WTC11 (cell line): Measurements from ENCODE around the gene UBR2. TPM values are rescaled to one million over a fixed set of nuclear protein-coding genes. Genes with fewer than 3 reads are reported as not detected.

ENCODE experiments used
- ATAC-seq: fragments of 200-7000 bp; cut with Tn5 transposase; 2 replicates; pipeline ENCODE4 v1.10.0; 2021; ENCODE audit warnings: mild to moderate bottlenecking, moderate library complexity
- CTCF ChIA-PET: fragments of 300-600 bp; sonication (Branson Sonifier 250); formaldehyde crosslinking; loops from one replicate; lab custom pipeline; 2021; ENCODE audit warnings: antibody characterized with exemption; lab: Charles Lee
- POLR2A ChIA-PET: fragments of 350-600 bp; sonication (Branson Sonifier 250); formaldehyde crosslinking; loops from one replicate; lab custom pipeline; 2021; ENCODE audit warnings: antibody characterized with exemption; lab: Charles Lee
- DNase-seq: peaks from one replicate; pipeline ENCODE4 v3.0.0; 2021; ENCODE audit warnings: low spot score
- H3K27ac Mint-ChIP-seq: 2 replicates; pipeline ENCODE4 v1.8.0; 2021; ENCODE audit warnings: mixed read lengths
- H3K27me3 Mint-ChIP-seq: 2 replicates; pipeline ENCODE4 v1.8.0; 2021; ENCODE audit warnings: low read depth, mild to moderate bottlenecking, moderate library complexity, mixed read lengths
- H3K36me3 Mint-ChIP-seq: 2 replicates; pipeline ENCODE4 v1.8.0; 2021; ENCODE audit warnings: mixed read lengths
- H3K4me1 Mint-ChIP-seq: 2 replicates; pipeline ENCODE4 v1.8.0; 2022; ENCODE audit warnings: mixed read lengths
- H3K4me3 Mint-ChIP-seq: 2 replicates; pipeline ENCODE4 v1.8.0; 2021; ENCODE audit warnings: mild to moderate bottlenecking, moderate library complexity, mixed read lengths
- H3K9me3 Mint-ChIP-seq: 2 replicates; pipeline ENCODE4 v1.8.0; 2021; ENCODE audit warnings: mixed read lengths
- AR ChIP-seq: fragments of 250-450 bp; sonication (Bioruptor Pico); IDR thresholded peaks from 2 replicates; pipeline ENCODE4 v1.9.0; 2021; ENCODE audit warnings: mild to moderate bottlenecking
- CREM ChIP-seq: sonication (generic); formaldehyde crosslinking; IDR thresholded peaks from 2 replicates; pipeline ENCODE4 v1.8.1; 2022; ENCODE audit warnings: mild to moderate bottlenecking, missing genetic modification reagents, moderate library complexity
- CTCF ChIP-seq: fragments of 200-600 bp; IDR thresholded peaks from 2 replicates; pipeline ENCODE4 v1.8.0; 2022; ENCODE audit warnings: antibody characterized with exemption
- ELF4 ChIP-seq: sonication (generic); formaldehyde crosslinking; IDR thresholded peaks from 2 replicates; pipeline ENCODE4 v1.8.1; 2022; ENCODE audit warnings: low read depth, mild to moderate bottlenecking, moderate library complexity, missing genetic modification reagents
- ERG ChIP-seq: fragments of 250-450 bp; sonication (Bioruptor Pico); IDR thresholded peaks from 2 replicates; pipeline ENCODE4 v1.8.0; 2021; ENCODE audit warnings: mild to moderate bottlenecking
- FOXK1 ChIP-seq: sonication (generic); formaldehyde crosslinking; IDR thresholded peaks from 2 replicates; pipeline ENCODE4 v1.8.0; 2022; ENCODE audit warnings: mild to moderate bottlenecking, moderate library complexity, missing genetic modification reagents
- GABPB1 ChIP-seq: sonication (generic); formaldehyde crosslinking; IDR thresholded peaks from 2 replicates; pipeline ENCODE4 v1.8.1; 2023; ENCODE audit warnings: mild to moderate bottlenecking, missing genetic modification reagents
- JAZF1 ChIP-seq: fragments of 250-450 bp; sonication (Bioruptor Pico); IDR thresholded peaks from 2 replicates; pipeline ENCODE4 v1.9.0; 2021; ENCODE audit warnings: moderate library complexity, mild to moderate bottlenecking, inconsistent platforms
- JUN ChIP-seq: sonication (generic); formaldehyde crosslinking; IDR thresholded peaks from 2 replicates; pipeline ENCODE4 v1.8.0; 2023; ENCODE audit warnings: mild to moderate bottlenecking, missing genetic modification reagents
- NFYB ChIP-seq: sonication (generic); formaldehyde crosslinking; conservative IDR thresholded peaks from 2 replicates; pipeline ENCODE4 v1.8.0; 2022; ENCODE audit warnings: low read depth, missing genetic modification reagents
- NR2C2 ChIP-seq: sonication (generic); formaldehyde crosslinking; IDR thresholded peaks from 2 replicates; pipeline ENCODE4 v1.8.0; 2022; ENCODE audit warnings: mild to moderate bottlenecking, missing genetic modification reagents
- NR3C1 ChIP-seq: sonication (generic); formaldehyde crosslinking; conservative IDR thresholded peaks from 2 replicates; pipeline ENCODE4 v1.8.1; 2023; ENCODE audit warnings: low read depth, mild to moderate bottlenecking, missing genetic modification reagents
- PREB ChIP-seq: sonication (generic); formaldehyde crosslinking; IDR thresholded peaks from 2 replicates; pipeline ENCODE4 v1.8.1; 2022; ENCODE audit warnings: mild to moderate bottlenecking, missing genetic modification reagents, moderate library complexity, borderline replicate concordance
- SMAD4 ChIP-seq: sonication (generic); formaldehyde crosslinking; IDR thresholded peaks from 2 replicates; pipeline ENCODE4 v1.8.0; 2022; ENCODE audit warnings: mild to moderate bottlenecking, missing genetic modification reagents
- SP1 ChIP-seq: sonication (generic); formaldehyde crosslinking; conservative IDR thresholded peaks from 2 replicates; pipeline ENCODE4 v1.8.1; 2022; ENCODE audit warnings: missing genetic modification reagents
- TEAD1 ChIP-seq: sonication (generic); formaldehyde crosslinking; IDR thresholded peaks from 2 replicates; pipeline ENCODE4 v1.8.0; 2022; ENCODE audit warnings: mild to moderate bottlenecking, missing genetic modification reagents
- ZBTB43 ChIP-seq: sonication (generic); formaldehyde crosslinking; IDR thresholded peaks from 2 replicates; pipeline ENCODE4 v1.8.1; 2023; ENCODE audit warnings: mild to moderate bottlenecking, missing genetic modification reagents
- ZNF219 ChIP-seq: sonication (generic); formaldehyde crosslinking; IDR thresholded peaks from 2 replicates; pipeline ENCODE4 v1.8.0; 2023; ENCODE audit warnings: missing genetic modification reagents, mild to moderate bottlenecking, borderline replicate concordance
- ZNF263 ChIP-seq: sonication (generic); formaldehyde crosslinking; IDR thresholded peaks from 2 replicates; pipeline ENCODE4 v1.8.1; 2022; ENCODE audit warnings: low read depth, mild to moderate bottlenecking, moderate library complexity, missing genetic modification reagents
- ZNF281 ChIP-seq: sonication (generic); formaldehyde crosslinking; IDR thresholded peaks from 2 replicates; pipeline ENCODE4 v1.8.0; 2023; ENCODE audit warnings: mild to moderate bottlenecking, missing genetic modification reagents
- total RNA-seq: library from RNA; stranded (reverse); gene quantifications from 3 replicates; pipeline ENCODE4 v1.2.3, GENCODE V29; 2021

Gene UBR2
- total RNA-seq, 1 experiment from 2014 or later: 18.8 TPM

GRCh38 chr6:42709871-42710270 lies 146.0 kb downstream of the UBR2 start (continued):
- TF ChIP-seq AR (CRISPR knock-in tag) (no peak), ZNF219 (CRISPR knock-in tag) (no peak), ELF4 (CRISPR knock-in tag) (no peak), JAZF1 (CRISPR knock-in tag) (no peak)

GRCh38 chr6:42710316-42710715 lies 146.5 kb downstream of the UBR2 start:
- H3K27ac Mint-ChIP-seq: no peak overlapping the region
- H3K27me3 Mint-ChIP-seq: peaks cover 8% of the 10 kb centered on the region
- peaks cover 9% of the 10 kb centered on the region for H3K4me1 Mint-ChIP-seq
- peaks cover 21% of the 10 kb centered on the region for H3K9me3 Mint-ChIP-seq
- DNase-seq: no peak
- ATAC-seq: peak; percentile 90
- CTCF ChIA-PET: no interaction called here
- peaks cover 9% of the 10 kb centered on the region for H3K36me3 Mint-ChIP-seq
- POLR2A ChIA-PET: no interaction called here
- H3K4me3 Mint-ChIP-seq: no peak overlapping the region
- TF ChIP-seq ZBTB43 (no peak), ZNF281 (CRISPR knock-in tag) (no peak), ZNF263 (CRISPR knock-in tag) (no peak), TEAD1 (no peak), AR (CRISPR knock-in tag) (no peak), NR2C2 (CRISPR knock-in tag) (no peak), SP1 (CRISPR knock-in tag) (no peak), CREM (CRISPR knock-in tag) (no peak), SMAD4 (CRISPR knock-in tag) (no peak)

- Mint-ChIP-seq H3K27ac (no peak overlapping the region), H3K9me3 (peaks cover 21% of the 10 kb centered on the region), H3K27me3 (peaks cover 8% of the 10 kb centered on the region), H3K4me3 (no peak overlapping the region), H3K4me1 (peaks cover 9% of the 10 kb centered on the region), H3K36me3 (peaks cover 9% of the 10 kb centered on the region)
- POLR2A ChIA-PET: no interaction called here
- ATAC-seq: no peak
- CTCF ChIA-PET: interaction anchor here (1.1 kb wide), 1 partner anchor 15 kb away, joined by 5 read pairs; no protein-coding TSS in a partner anchor
- DNase-seq: no peak
- no peak for TF ChIP-seq ERG (CRISPR knock-in tag)
- TF ChIP-seq JUN: no peak
- no peak for TF ChIP-seq GABPB1 (CRISPR knock-in tag)
- TF ChIP-seq NFYB: no peak
- TF ChIP-seq NR3C1: no peak
- no peak for TF ChIP-seq PREB (CRISPR knock-in tag)
- TF ChIP-seq CTCF: no peak
- no peak for TF ChIP-seq FOXK1 (CRISPR knock-in tag)
These were observed 148.1 kb downstream of the UBR2 start for GRCh38 chr6:42711930-42712329.
